ENCODE measurements around the gene MIPOL1. TPM values are rescaled to one million over a fixed set of nuclear protein-coding genes. Genes with fewer than 3 reads are reported as not detected.

The MIPOL1 gene
- total RNA-seq, 1 donor from 2014 or later = not detected

- Mint-ChIP-seq H3K9me3 (peaks cover 24% of the 10 kb centered on the region), H3K27me3 (no peaks in the 10 kb centered on the region), H3K4me3 (no peak overlapping the region), H3K4me1 (no peaks in the 10 kb centered on the region), H3K27ac (no peak overlapping the region), H3K36me3 (ENCODE audit: low read depth) (no peaks in the 10 kb centered on the region)
- ChIA-PET CTCF (no interaction called here), POLR2A (no interaction called here)
- intact Hi-C loops (cut with micrococcal nuclease) = no loop called here
- no peak for DNase-seq
- ATAC-seq (ENCODE audit: low read depth) = no peak
- TF ChIP-seq, protein P1, sequence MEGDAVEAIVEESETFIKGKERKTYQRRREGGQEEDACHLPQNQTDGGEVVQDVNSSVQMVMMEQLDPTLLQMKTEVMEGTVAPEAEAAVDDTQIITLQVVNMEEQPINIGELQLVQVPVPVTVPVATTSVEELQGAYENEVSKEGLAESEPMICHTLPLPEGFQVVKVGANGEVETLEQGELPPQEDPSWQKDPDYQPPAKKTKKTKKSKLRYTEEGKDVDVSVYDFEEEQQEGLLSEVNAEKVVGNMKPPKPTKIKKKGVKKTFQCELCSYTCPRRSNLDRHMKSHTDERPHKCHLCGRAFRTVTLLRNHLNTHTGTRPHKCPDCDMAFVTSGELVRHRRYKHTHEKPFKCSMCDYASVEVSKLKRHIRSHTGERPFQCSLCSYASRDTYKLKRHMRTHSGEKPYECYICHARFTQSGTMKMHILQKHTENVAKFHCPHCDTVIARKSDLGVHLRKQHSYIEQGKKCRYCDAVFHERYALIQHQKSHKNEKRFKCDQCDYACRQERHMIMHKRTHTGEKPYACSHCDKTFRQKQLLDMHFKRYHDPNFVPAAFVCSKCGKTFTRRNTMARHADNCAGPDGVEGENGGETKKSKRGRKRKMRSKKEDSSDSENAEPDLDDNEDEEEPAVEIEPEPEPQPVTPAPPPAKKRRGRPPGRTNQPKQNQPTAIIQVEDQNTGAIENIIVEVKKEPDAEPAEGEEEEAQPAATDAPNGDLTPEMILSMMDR (IDR thresholded peaks at IDR 0.05) = no peak
Measured at GRCh38 chr14:37480446-37481290, 282.9 kb downstream of the MIPOL1 start.

GRCh38 chr14:37482428-37482827 is 284.7 kb downstream of the MIPOL1 start:
- ChIA-PET CTCF (no interaction called here), POLR2A (no interaction called here)
- no peaks in the 10 kb centered on the region for H3K36me3 Mint-ChIP-seq (ENCODE audit: low read depth)
- H3K27ac Mint-ChIP-seq = no peak overlapping the region
- peaks cover 23% of the 10 kb centered on the region for H3K9me3 Mint-ChIP-seq
- TF ChIP-seq, protein P1 (IDR thresholded peaks at IDR 0.05) = no peak
- H3K27me3 Mint-ChIP-seq = no peaks in the 10 kb centered on the region
- H3K4me1 Mint-ChIP-seq = no peaks in the 10 kb centered on the region
- DNase-seq = no peak
- intact Hi-C loops (cut with micrococcal nuclease) = no loop called here
- no peak overlapping the region for H3K4me3 Mint-ChIP-seq
- no peak for ATAC-seq (ENCODE audit: low read depth)

- no peaks in the 10 kb centered on the region for H3K27me3 Mint-ChIP-seq
- intact Hi-C loops (cut with micrococcal nuclease) = no loop called here
- H3K27ac Mint-ChIP-seq = no peak overlapping the region
- H3K4me1 Mint-ChIP-seq = no peaks in the 10 kb centered on the region
- TF ChIP-seq, protein P1 (IDR thresholded peaks at IDR 0.05) = no peak
- no peaks in the 10 kb centered on the region for H3K36me3 Mint-ChIP-seq (ENCODE audit: low read depth)
- H3K9me3 Mint-ChIP-seq = peaks cover 21% of the 10 kb centered on the region
- ChIA-PET CTCF (no interaction called here), POLR2A (no interaction called here)
- H3K4me3 Mint-ChIP-seq = no peak overlapping the region
- ATAC-seq (ENCODE audit: low read depth) (no peak), DNase-seq (no peak)
Measured at GRCh38 chr14:37483672-37484071, 285.9 kb downstream of the MIPOL1 start.

GRCh38 chr14:37490607-37491006 is 292.9 kb downstream of the MIPOL1 start:
- POLR2A ChIA-PET = no interaction called here
- H3K9me3 Mint-ChIP-seq = peaks cover 11% of the 10 kb centered on the region
- no peaks in the 10 kb centered on the region for H3K36me3 Mint-ChIP-seq (ENCODE audit: low read depth)
- no peak for DNase-seq
- intact Hi-C loops (cut with micrococcal nuclease) = no loop called here
- no peaks in the 10 kb centered on the region for H3K27me3 Mint-ChIP-seq
- H3K27ac Mint-ChIP-seq = no peak overlapping the region
- H3K4me3 Mint-ChIP-seq = no peak overlapping the region
- H3K4me1 Mint-ChIP-seq = no peaks in the 10 kb centered on the region
- ATAC-seq (ENCODE audit: low read depth) = no peak
- CTCF ChIA-PET = no interaction called here
- TF ChIP-seq, protein P1 (IDR thresholded peaks at IDR 0.05) = no peak

GRCh38 chr14:37491076-37491475 is 293.3 kb downstream of the MIPOL1 start:
- ATAC-seq (ENCODE audit: low read depth) (no peak), DNase-seq (no peak)
- ChIA-PET POLR2A (no interaction called here), CTCF (no interaction called here)
- Mint-ChIP-seq H3K27ac (no peak overlapping the region), H3K4me1 (no peaks in the 10 kb centered on the region), H3K9me3 (peaks cover 11% of the 10 kb centered on the region), H3K36me3 (ENCODE audit: low read depth) (no peaks in the 10 kb centered on the region), H3K27me3 (no peaks in the 10 kb centered on the region), H3K4me3 (no peak overlapping the region)
- intact Hi-C loops (cut with micrococcal nuclease) = no loop called here
- TF ChIP-seq, protein P1 (IDR thresholded peaks at IDR 0.05) = no peak
